Common myeloid progenitor, CD34-positive (primary cell): ENCODE measurements around the gene BMI1.
"Not testable (repeated sequence)": the region's sequence is repeated elsewhere in the genome, so short reads cannot be mapped to it uniquely, and the experiment has no call there.

Experiments used
- CTCF ChIA-PET: fragments of 350-600 bp; sonication (Branson Sonifier 250); formaldehyde crosslinking; loops from one replicate; lab custom pipeline; 2021; ENCODE audit warnings: antibody characterized with exemption; lab: Charles Lee
- POLR2A ChIA-PET: fragments of 350-600 bp; sonication (Branson Sonifier 250); formaldehyde crosslinking; loops from one replicate; lab custom pipeline; 2021; ENCODE audit warnings: antibody characterized with exemption; lab: Charles Lee
- DNase-seq, 3 donors: peaks; one replicate each; pipeline versions ENCODE4 v3.0.0 to v3.0.0-alpha.2; 2013
- H3K27ac ChIP-seq, 2 experiments: 1 replicate in 1 of 2; 2 replicates in 1 of 2; pipeline ENCODE4 v1.7.0; 2013; ENCODE audit warnings: inconsistent platforms in 2 of 2, low read length in 2 of 2, mild to moderate bottlenecking in 2 of 2, low read depth in 1 of 2, moderate library complexity in 1 of 2; ENCODE audit not compliant: severe bottlenecking in 2 of 2, insufficient read depth in 1 of 2, poor library complexity in 1 of 2
- H3K27me3 ChIP-seq, 5 experiments: replicated peaks in 2 of 5; 1 replicate in 3 of 5; 2 replicates in 2 of 5; pipeline versions ENCODE4 v1.6.1 to v1.7.0; 2013; ENCODE audit warnings: low read length in 4 of 5, mild to moderate bottlenecking in 2 of 5, moderate library complexity in 2 of 5, inconsistent platforms in 1 of 5; ENCODE audit not compliant: insufficient read depth in 5 of 5, control insufficient read depth in 4 of 5
- H3K36me3 ChIP-seq, 4 experiments: 1 replicate in 2 of 4; 2 replicates in 2 of 4; pipeline versions ENCODE4 v1.6.1 to v1.7.0; 2013; ENCODE audit warnings: low read length in 3 of 4, control low read depth in 1 of 4, mild to moderate bottlenecking in 1 of 4; ENCODE audit not compliant: control insufficient read depth in 4 of 4, insufficient read depth in 4 of 4
- H3K4me1 ChIP-seq, 4 experiments: 1 replicate in 3 of 4; 2 replicates in 1 of 4; pipeline versions ENCODE4 v1.6.1 to v1.7.1; 2013; ENCODE audit warnings: low read length in 3 of 4, mild to moderate bottlenecking in 3 of 4, control low read depth in 1 of 4, inconsistent platforms in 1 of 4, moderate library complexity in 1 of 4; ENCODE audit not compliant: control insufficient read depth in 4 of 4, insufficient read depth in 4 of 4; ENCODE audit errors: control extremely low read depth in 1 of 4
- H3K4me3 ChIP-seq, 7 experiments: 1 replicate in 4 of 7; 2 replicates in 3 of 7; pipeline versions ENCODE4 v1.5.1 to v1.7.0; 2013; ENCODE audit warnings: mild to moderate bottlenecking in 7 of 7, low read length in 6 of 7, moderate library complexity in 6 of 7, inconsistent platforms in 2 of 7, low read depth in 2 of 7, control low read depth in 1 of 7; ENCODE audit not compliant: insufficient read depth in 4 of 7, control insufficient read depth in 1 of 7; ENCODE audit errors: extremely low read depth in 1 of 7
- H3K9me3 ChIP-seq, 5 experiments: 1 replicate in 4 of 5; 2 replicates in 1 of 5; pipeline versions ENCODE4 v1.6.1 to v1.7.1; 2013; ENCODE audit warnings: low read length in 4 of 5, mild to moderate bottlenecking in 2 of 5, inconsistent platforms in 1 of 5, low read depth in 1 of 5, moderate library complexity in 1 of 5; ENCODE audit not compliant: control insufficient read depth in 4 of 5, insufficient read depth in 2 of 5; ENCODE audit errors: control extremely low read depth in 1 of 5
- WGBS: methylation state at CpG from one replicate; pipeline ENCODE4 v1.1.5; 2013; ENCODE audit not compliant: insufficient coverage; 5-methylcytosine and 5-hydroxymethylcytosine counted together

The BMI1 gene

GRCh38 chr10:22349755-22350154 is 28.9 kb downstream of the BMI1 start:
- Histone ChIP-seq H3K36me3 (no peaks in the 10 kb centered on the region), H3K27me3 (peaks cover 8 to 31% (median 10%) of the 10 kb centered on the region in 5 experiments), H3K27ac (no peak overlapping the region), H3K4me3 (no peak overlapping the region), H3K9me3 (peaks cover 0 to 5% (median 0%) of the 10 kb centered on the region in 5 experiments), H3K4me1 (peaks cover 0 to 11% (median 9%) of the 10 kb centered on the region in 4 experiments)
- no peak for DNase-seq
- 100% methylated on average over 1 of the region's 1 CpG for WGBS
- CTCF ChIA-PET, result no interaction called here
- POLR2A ChIA-PET, result no interaction called here

- Histone ChIP-seq H3K27me3 (peaks cover 0 to 17% (median 5%) of the 10 kb centered on the region in 5 experiments), H3K9me3 (no peaks in the 10 kb centered on the region), H3K36me3 (no peaks in the 10 kb centered on the region), H3K4me1 (no peaks in the 10 kb centered on the region), H3K4me3 (no peak overlapping the region), H3K27ac (no peak overlapping the region)
- ChIA-PET POLR2A (no interaction called here), CTCF (no interaction called here)
- DNase-seq, result no peak
- WGBS, result 92% methylated on average over 3 of the region's 5 CpGs
Measured at GRCh38 chr10:22351131-22351703, 30.3 kb downstream of the BMI1 start.

GRCh38 chr10:22356324-22356873 is 35.5 kb downstream of the BMI1 start:
- DNase-seq, result no peak
- Histone ChIP-seq H3K4me1 (no peaks in the 10 kb centered on the region), H3K27ac (no peak overlapping the region), H3K27me3 (no peaks in the 10 kb centered on the region), H3K36me3 (no peaks in the 10 kb centered on the region), H3K9me3 (no peaks in the 10 kb centered on the region), H3K4me3 (no peak overlapping the region)
- CTCF ChIA-PET, result interaction anchor here (1.2 kb wide), 1 partner anchor 11 kb away, joined by 3 read pairs; the partner anchor contains the start of gene SPAG6
- WGBS, result 86% methylated on average over 4 of the region's 4 CpGs
- POLR2A ChIA-PET, result no interaction called here

GRCh38 chr10:22357770-22358169 is 36.9 kb downstream of the BMI1 start:
- POLR2A ChIA-PET, H3K4me3 ChIP-seq, CTCF ChIA-PET, DNase-seq, H3K27me3 ChIP-seq, H3K4me1 ChIP-seq, H3K36me3 ChIP-seq, H3K9me3 ChIP-seq, H3K27ac ChIP-seq: not testable (repeated sequence)
- no CpG with 5 or more reads among the region's 4 CpGs for WGBS

- ChIA-PET POLR2A (interaction anchor here (0.5 kb wide), 1 partner anchor 83 kb away, joined by 5 read pairs; no protein-coding TSS in a partner anchor), CTCF (no interaction called here)
- 97% methylated on average over 5 of the region's 6 CpGs for WGBS
- Histone ChIP-seq H3K9me3 (no peaks in the 10 kb centered on the region), H3K4me3 (no peak overlapping the region), H3K36me3 (no peaks in the 10 kb centered on the region), H3K27me3 (no peaks in the 10 kb centered on the region), H3K4me1 (peaks cover 0 to 5% (median 2%) of the 10 kb centered on the region in 4 experiments), H3K27ac (no peak overlapping the region)
- no peak for DNase-seq
Measured at GRCh38 chr10:22363305-22363704, 42.4 kb downstream of the BMI1 start.

- H3K36me3 ChIP-seq, result no peaks in the 10 kb centered on the region
- no peak for DNase-seq
- H3K4me1 ChIP-seq, result peaks cover 0 to 5% (median 2%) of the 10 kb centered on the region in 4 experiments
- no peak overlapping the region for H3K4me3 ChIP-seq
- H3K27ac ChIP-seq, result no peak overlapping the region
- ChIA-PET CTCF (interaction anchor here (1.0 kb wide), 1 partner anchor 9 kb away, joined by 3 read pairs; no protein-coding TSS in a partner anchor), POLR2A (no interaction called here)
- no peaks in the 10 kb centered on the region for H3K27me3 ChIP-seq
- no peaks in the 10 kb centered on the region for H3K9me3 ChIP-seq
- WGBS, result 88% methylated on average over 1 of the region's 5 CpGs
Measured at GRCh38 chr10:22364407-22365140, 43.7 kb downstream of the BMI1 start.

GRCh38 chr10:22365233-22365632 is 44.3 kb downstream of the BMI1 start:
- H3K4me3 ChIP-seq, result no peak overlapping the region
- no CpG with 5 or more reads among the region's 1 CpG for WGBS
- CTCF ChIA-PET, result interaction anchor here (1.0 kb wide), 1 partner anchor 8 kb away, joined by 3 read pairs; no protein-coding TSS in a partner anchor
- POLR2A ChIA-PET, result no interaction called here
- DNase-seq, result peak; percentile 5 to 78 (median 66)
- no peaks in the 10 kb centered on the region for H3K27me3 ChIP-seq
- no peaks in the 10 kb centered on the region for H3K9me3 ChIP-seq
- no peak overlapping the region for H3K27ac ChIP-seq
- peaks cover 0 to 8% (median 3%) of the 10 kb centered on the region in 4 experiments for H3K4me1 ChIP-seq
- no peaks in the 10 kb centered on the region for H3K36me3 ChIP-seq
